GM10266 (cell line): ENCODE measurements around the gene RPL34.

Source experiments
- DNase-seq: peaks from one replicate; pipeline ENCODE4 v3.0.0; 2012; ENCODE audit errors: extremely low spot score
- CTCF ChIP-seq: IDR thresholded peaks from 2 replicates; pipeline ENCODE4 v1.5.1; 2012; ENCODE audit warnings: mild to moderate bottlenecking, low read depth; ENCODE audit not compliant: control insufficient read depth, insufficient read depth; ENCODE audit errors: missing control alignments

The RPL34 gene

GRCh38 chr4:108626056-108626455, 5.7 kb downstream of the RPL34 start:
- DNase-seq = no peak
- TF ChIP-seq CTCF = no peak

DNA sequence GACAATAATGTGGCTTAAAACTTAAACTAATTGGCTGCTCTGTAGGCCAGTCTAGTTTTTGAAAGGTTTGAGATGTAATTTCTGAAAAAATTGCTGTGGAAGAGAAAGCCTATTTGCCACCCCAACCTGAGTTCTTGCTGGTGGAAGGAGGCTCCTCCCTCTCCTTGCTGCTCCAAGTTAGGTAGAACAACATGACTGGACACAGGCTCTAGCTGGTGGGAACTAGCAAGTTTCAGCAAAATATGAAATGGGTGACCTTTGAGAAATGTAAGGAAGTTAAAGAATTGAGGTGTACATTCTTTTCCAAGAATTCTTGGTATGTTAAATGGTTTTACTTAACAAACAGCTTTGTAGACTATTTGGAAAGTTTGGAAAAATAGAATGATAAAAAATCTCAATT, 8.0 kb downstream of the RPL34 start:
- no peak for DNase-seq
- no peak for TF ChIP-seq CTCF

GRCh38 chr4:108635070-108635655, 14.8 kb downstream of the RPL34 start:
- DNase-seq = no peak
- no peak for TF ChIP-seq CTCF

- DNase-seq = no peak
- no peak for TF ChIP-seq CTCF
These were observed 15.9 kb downstream of the RPL34 start for GRCh38 chr4:108636246-108636645.

GRCh38 chr4:108637856-108638255, 17.5 kb downstream of the RPL34 start:
- no peak for DNase-seq
- no peak for TF ChIP-seq CTCF

DNA sequence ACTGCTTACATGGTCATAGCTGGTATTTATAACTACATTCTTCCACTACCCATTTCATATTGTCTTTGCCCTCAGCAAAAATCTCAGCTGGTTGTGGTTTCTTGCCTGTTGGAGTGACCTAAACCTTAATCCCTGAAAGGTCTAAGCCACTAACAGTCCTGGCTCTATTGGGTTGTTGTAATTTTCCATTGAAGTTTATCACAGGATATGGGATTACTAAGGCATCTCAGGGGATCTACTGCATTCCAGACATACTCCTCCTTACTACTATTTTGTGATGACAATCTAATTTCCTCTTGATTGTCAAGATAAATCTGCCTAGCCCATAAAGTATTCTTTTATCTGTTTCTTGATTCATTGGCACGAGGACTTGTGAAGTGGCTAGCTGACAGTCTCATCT, 23.9 kb downstream of the RPL34 start:
- no peak for DNase-seq
- no peak for TF ChIP-seq CTCF

DNA sequence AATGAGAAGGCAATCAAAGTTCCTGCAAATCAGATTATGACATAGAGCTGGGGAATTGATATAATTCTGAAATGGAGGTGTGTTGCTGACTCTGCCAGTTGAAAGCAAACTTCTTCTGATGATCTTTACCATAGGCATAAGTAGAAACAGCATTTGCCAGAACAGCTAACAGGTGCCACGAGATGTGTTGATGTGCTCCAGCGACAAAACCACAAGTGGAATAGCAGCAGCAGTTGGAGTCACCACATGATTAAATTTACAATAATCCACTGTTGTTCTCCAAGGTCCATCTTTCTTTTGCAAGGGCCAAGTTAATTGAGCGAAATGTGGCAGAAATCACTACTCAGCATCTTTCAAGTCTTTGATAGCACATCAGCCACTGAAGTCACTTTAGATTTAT, 26.3 kb downstream of the RPL34 start:
- TF ChIP-seq CTCF = no peak
- DNase-seq = no peak
